Ecto neural progenitor cell (in vitro differentiated cells): Measurements from ENCODE around the gene YY1AP1.
"Not testable (repeated sequence)": the region's sequence is repeated elsewhere in the genome, so short reads cannot be mapped to it uniquely, and the experiment has no call there.

Experiments
- DNase-seq: peaks from one replicate; pipeline ENCODE4 v3.0.0-alpha.2; 2018; ENCODE audit warnings: low spot score

The YY1AP1 gene

GRCh38 chr1:155645648-155646047 lies 42.9 kb downstream of the YY1AP1 start:
- DNase-seq = no peak

GRCh38 chr1:155645034-155645598 lies 43.5 kb downstream of the YY1AP1 start:
- no peak for DNase-seq

- no peak for DNase-seq
These were observed 45.3 kb downstream of the YY1AP1 start for GRCh38 chr1:155643230-155643629.

- DNase-seq = not testable (repeated sequence)
These were observed 45.9 kb downstream of the YY1AP1 start for GRCh38 chr1:155642559-155643180.

GRCh38 chr1:155640367-155640766 lies 48.2 kb downstream of the YY1AP1 start:
- no peak for DNase-seq

GRCh38 chr1:155636397-155637153 lies 52.0 kb downstream of the YY1AP1 start:
- DNase-seq = no peak

GRCh38 chr1:155626428-155626827 lies 62.1 kb downstream of the YY1AP1 start:
- not testable (repeated sequence) for DNase-seq

GRCh38 chr1:155623357-155623756 lies 65.2 kb downstream of the YY1AP1 start:
- no peak for DNase-seq

- no peak for DNase-seq
These were observed 66.4 kb downstream of the YY1AP1 start for GRCh38 chr1:155622191-155622590.

- DNase-seq = not testable (repeated sequence)
These were observed 75.3 kb downstream of the YY1AP1 start for GRCh38 chr1:155613226-155613625.

GRCh38 chr1:155610257-155610647 lies 78.3 kb downstream of the YY1AP1 start:
- not testable (repeated sequence) for DNase-seq

GRCh38 chr1:155609515-155610256 lies 78.9 kb downstream of the YY1AP1 start, which contains the start of gene MSTO1:
MSTO1 (plus strand) TSS chr1:155610218; CDS start chr1:155610249, 31 bp downstream.
- peak; percentile 95 for DNase-seq
